GM19025 (cell line): ENCODE results near the gene KIF26B.

Source experiments
- ATAC-seq: cut with Tn5 transposase; IDR thresholded peaks from one replicate; pipeline ENCODE4 v1.9.1; 2021; ENCODE audit warnings: mild to moderate bottlenecking, low read depth, moderate library complexity; ENCODE audit not compliant: unreplicated experiment

KIF26B gene

DNA sequence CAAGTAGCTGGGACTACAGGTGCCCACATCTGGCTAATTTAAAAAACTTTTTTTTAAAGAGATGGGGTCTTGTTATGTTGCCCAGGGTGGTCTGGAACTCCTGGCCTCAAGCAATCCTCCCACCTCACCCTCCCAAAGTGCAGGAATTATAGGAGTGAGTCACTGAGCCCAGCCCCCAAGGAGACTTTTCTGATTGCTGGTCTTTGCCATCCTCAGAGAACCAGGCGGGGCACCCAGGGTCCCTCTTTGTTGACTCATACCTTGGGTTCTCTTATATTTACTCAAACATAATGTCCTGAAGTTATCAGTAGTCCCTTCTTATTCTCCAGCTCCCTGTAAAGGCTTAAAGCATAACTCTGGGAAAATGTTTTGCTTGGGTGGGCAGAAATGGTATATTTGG, 51.1 kb downstream of the KIF26B start:
- no peak for ATAC-seq

DNA sequence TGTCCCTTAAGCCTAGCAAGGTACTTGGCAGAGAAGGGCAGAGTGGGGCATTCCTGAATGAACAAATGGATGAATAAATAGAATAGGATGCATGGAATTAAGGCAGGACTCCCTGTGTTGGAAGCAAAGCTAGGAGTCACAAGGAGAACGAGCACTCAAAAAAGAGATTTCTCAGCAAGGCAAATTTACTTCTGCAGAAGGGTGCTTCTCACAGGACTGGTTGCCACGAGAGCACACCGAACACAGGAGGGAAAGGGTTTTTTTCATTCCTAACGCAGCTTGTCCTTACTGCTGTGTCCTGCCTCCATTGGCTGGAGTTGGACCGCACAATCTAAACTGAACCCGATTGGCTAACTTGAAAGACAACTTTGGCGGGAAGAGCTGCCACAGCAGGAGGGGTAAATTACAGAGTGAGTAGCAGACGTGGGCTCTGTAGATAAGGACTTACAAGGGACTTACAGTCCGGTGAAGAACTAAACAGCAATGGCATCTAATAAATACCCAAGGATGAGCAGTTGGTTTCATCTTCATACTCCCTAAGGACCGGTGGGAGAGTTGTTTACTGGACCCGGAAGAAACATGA, 52.4 kb downstream of the KIF26B start:
- no peak for ATAC-seq

DNA sequence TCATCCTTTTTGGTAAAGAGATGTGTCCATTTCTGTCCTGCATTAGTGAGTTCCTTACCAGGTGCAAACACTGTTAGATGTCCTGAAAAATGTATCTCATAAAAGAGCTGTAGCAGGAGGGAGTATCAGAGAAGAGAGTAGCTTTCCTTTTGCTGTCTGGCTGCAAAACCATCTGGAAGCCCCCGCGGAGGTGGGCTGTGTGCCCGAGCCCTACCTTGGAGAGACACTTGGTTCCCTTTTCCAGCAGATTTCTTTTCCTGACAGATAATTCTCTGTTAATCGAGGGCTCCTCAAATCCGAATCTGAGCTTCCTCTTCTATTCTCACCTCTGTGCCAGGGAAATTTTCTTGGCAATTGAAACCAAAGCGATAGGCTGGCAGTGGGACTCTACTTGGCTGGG, 53.0 kb downstream of the KIF26B start:
- ATAC-seq: no peak

DNA sequence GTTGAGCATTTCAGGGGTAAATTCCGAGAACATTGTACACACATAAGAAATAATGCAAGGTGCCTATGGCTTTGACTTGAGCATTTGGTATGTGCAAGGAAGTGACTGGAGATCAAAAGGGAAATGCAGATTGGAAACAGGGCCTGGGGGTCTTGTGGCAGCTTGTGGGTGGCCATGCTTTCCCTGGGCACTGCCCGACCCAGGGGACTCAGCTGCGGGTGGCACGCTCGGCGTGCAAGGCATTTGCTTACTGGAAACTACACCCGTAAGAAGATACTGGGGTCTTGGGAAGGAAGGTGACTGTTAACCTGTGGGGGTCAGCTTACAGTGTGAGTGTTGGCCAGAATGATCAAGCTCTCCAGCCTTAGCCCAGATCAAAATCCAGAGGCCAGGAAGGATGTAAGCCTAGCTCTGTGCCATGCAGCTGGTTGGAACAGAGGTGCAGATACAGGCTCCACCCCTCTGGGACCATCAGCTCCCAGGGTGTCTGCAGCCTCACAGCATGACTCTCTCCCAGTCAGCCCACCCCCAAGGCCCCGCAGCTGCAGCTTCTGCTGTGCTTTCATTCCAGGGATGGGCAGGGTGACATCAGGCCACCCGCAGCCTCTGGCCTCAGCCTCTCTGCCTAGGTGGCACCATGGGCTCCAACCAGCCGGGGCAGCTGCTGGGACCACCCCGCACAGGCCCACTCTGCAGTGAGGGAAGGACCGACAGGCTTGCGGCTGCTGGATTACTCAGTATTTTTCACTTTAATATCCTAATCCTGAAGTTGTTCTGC, 55.1 kb downstream of the KIF26B start:
- ATAC-seq: no peak

DNA sequence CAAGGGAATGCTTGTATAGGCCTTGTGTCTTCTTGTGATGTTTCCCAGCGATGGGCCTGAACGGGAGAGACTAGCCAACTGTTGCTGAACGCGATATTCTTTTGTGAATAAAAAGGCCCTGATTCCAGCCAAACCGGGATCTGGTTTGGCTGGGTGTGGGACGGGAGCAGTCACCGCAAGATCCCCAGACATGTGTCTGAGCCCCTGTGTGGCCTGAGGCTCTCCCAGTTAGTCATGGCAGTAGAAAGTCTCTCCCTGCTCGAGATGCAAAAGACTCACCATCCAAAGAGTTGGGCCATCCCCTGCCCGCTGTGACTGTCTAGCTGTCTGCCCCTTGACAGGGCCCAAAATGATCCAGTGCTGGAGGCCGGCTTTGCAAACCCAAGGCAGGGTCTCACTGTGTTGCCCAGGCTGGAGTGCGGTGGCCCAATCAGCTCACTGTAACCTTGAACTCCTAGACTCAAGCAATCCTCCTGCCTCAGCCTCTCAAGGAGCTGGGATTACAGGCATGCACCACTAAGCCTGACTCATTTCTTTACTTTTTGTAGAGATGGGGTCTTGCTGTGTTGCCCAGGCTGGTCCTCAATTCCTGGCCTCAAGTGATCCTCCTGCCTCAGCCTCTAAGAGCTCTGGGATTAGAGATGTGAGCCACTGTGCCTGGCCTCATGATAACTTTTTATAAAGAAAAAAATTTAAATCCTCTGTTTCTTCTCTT, 56.4 kb downstream of the KIF26B start:
- no peak for ATAC-seq

DNA sequence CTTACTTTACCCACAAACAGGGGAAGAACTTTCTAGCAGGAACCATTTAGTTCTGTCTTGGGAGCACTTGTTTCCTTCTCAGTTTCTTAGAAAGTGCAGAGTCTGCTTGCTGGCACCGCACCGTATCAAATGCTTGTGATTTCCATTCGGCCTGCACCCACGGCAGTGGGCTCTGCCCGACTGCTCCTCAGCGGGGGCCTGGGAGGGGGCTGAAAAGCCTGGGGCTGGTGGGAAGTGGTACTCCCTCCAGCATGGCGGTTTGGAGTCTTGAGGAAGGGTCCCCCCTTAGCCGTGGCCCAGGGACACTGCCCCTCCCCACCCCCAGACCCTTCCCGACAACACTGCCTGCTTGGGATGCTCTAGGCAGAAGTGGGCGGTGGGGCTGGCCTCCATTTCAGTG, 57.0 kb downstream of the KIF26B start:
- ATAC-seq: no peak

DNA sequence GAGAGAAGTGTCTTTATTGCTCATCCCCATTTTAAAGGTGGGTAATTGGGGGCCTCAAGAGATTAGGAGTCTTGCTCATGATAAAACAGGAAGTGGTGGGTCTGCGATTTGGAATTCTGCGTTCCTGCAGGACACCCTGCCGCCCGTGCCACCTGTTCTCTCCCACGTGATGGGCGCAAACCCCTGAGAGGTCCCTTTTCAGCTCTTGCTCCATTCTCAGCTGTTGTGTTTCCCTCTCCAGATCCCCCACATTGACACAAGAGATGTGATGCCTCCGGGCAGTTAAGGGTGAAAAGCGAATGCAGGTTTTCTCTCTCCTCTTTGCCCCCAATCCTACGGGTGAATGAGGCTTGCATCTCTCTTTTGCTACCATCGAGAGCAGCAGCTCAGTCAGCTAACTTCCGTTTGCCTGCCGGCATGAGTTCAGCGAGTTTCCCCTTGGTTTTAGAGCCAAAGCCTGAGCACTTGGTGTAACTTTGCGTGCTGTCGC, 57.5 kb downstream of the KIF26B start:
- no peak for ATAC-seq

DNA sequence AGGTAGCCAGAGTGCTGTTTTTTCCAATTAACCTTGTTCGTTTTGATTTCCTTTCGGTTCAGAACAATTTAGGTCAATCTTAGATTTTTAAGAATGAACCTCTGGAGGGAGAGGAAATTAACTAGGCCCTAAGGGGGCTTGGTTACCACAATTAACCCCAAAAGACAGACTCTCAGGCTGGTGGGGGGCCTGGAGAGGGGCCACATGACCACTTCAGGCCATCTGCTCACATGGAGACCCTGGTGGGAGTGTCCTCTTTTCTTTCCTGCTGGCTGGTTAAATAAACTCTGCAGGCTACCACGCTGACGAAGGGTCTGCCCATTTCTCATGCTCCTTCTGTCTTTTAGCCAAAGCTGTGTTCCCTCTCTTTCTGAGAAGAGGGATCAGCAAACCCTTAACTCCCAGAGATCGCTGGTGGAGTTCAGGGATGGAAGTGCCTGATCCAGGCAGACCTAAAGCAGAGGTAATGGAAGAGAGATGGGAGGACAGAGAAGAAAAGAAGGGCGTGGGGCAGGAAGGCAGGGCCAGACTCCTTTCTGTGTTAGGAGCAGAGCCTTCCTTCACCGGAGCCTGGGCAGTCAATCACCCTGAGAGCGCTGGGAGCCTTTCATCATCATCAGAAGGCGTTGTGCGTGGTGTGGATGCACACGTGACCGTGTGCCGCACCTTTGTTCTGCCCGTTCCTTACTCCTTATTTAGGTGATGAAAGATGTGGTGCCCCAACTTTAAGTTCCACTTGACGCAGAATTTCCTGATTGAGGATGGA, 58.5 kb downstream of the KIF26B start:
- no peak for ATAC-seq

DNA sequence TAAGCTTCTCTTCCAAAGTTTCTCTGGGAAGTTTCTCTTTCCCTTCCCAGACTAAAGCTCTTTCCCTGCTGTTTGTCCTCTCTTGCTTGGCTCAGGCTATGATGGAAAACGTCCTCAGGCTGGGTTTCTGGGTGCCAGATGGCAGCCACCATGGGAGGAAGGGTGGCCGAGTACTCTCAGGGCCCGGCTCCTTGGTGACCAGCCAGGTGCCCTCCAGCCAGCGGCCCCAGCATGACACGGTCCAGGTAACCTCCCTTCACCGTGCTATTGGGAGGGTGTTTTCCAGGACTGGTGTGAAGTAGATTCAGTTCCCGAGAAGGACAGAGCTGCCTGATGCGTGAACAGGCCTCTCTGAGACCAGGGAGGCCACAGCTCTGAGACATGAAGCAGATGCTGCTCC, 60.3 kb downstream of the KIF26B start:
- ATAC-seq: no peak

DNA sequence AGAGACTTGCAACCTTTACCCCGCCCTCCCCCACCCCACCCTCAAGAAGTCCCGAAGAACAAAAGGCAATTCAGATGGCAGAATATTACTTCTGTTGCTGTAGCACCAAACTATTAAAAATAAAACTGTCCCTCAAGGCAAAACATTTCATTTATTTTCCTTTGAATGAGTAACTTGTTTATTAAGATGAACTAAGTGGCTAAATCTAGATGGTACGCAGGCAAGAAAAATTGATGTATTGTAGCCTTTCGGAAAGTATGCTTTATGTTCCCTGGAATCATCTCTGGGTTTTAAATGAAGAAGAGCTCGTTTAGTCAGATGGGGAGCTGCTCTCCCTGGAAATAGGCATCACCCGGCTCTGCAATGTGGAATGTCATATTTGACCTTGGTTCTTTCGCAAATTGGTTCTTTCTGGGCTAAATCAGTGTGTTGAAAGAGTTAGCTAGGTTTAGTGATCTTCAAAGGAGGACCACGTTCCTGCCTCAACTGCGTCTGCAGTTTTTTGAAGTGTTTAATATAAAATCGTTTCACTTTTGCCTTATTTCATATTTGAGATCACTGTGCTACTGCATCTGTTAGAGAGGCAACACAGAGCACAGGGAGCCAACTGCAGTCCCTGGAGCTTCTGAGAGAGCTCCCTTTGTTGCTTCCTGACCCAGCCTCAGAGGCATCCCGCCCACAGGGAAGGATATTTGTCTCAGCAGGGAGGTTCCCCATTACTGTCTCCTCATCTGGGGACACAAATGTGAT, 61.8 kb downstream of the KIF26B start:
- no peak for ATAC-seq

DNA sequence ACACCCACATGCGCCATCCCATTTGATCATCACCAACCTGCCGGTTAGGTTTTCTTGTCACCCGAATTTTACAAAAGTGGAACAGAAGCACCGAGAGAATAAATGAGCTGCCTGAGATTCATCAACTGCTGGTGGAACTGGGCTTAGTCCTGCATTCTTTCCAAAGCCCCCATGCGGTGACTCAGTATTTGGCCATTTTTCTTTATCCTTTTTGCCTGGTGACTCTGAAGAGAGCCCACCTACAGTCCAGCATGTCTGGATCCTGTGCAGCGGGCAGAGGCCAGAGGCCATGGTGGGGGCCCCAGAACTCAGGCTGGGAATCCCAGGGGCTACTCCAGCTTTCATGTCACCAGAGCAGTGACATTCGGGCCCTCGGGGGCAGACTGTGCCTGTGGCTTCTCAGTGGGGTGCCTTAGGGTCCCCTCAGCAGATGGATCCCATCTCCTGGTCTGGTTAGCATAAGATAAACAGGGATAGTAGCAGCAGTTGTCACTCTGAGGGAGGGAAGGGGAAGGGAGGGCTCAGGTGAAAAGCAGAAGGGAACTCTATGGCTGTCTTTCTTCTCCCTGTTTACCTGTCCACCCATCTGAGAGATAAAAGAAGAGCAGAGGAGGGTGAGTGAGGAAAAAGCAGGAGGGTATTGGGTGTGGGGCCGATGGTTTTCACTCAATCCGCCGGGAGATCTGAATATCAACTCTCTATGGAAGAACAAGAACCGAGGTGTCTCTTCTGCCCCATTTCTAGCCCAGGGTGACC, 63.2 kb downstream of the KIF26B start:
- ATAC-seq: no peak

DNA sequence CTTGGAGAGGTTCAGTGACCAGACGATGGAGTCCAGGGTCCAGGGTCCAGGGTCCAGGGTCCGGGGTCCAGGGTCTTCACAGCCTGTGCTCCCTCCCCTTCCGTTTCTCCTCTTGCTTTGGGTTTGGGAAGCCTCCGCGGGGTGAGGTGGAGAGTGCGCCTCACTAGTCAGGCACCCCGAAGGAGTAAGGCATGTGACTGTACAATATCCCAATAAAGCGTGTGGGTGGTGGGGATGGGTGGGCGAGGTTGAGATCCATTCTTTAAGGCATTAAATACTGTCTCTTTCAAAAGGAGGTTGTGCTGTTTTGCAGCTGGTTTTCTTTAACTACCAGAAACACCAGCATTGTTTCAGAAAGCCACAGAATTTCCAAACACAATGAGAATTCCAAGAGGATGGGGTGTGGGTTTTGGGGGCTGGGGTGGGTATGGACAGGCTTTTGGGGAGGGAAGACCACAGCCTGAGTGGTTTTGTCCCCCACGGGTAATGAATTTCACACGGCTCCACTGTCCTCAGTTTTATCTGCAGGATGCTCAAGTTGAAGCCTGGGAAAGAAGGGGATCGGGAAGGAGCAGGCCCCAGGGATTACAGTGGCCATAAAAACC, 65.7 kb downstream of the KIF26B start:
- ATAC-seq: no peak

DNA sequence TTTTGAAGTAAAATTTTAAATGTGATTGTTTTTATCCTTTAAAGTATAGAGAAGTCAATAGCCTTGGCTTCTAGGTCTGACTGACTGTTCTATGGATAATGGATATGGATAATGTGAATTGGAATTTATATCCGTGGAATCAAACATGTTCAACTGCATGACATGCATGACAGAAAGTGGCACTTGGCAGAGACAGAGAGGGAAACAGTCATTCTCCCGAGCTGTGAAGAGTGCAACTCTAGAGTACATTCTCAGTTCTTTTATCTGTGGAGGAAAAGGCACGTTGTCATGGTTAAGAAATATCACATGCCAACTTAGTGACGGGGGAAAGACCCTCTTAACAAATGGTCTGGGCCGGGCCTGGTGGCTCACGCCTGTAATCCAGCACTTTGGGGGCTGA, 67.0 kb downstream of the KIF26B start:
- no peak for ATAC-seq

DNA sequence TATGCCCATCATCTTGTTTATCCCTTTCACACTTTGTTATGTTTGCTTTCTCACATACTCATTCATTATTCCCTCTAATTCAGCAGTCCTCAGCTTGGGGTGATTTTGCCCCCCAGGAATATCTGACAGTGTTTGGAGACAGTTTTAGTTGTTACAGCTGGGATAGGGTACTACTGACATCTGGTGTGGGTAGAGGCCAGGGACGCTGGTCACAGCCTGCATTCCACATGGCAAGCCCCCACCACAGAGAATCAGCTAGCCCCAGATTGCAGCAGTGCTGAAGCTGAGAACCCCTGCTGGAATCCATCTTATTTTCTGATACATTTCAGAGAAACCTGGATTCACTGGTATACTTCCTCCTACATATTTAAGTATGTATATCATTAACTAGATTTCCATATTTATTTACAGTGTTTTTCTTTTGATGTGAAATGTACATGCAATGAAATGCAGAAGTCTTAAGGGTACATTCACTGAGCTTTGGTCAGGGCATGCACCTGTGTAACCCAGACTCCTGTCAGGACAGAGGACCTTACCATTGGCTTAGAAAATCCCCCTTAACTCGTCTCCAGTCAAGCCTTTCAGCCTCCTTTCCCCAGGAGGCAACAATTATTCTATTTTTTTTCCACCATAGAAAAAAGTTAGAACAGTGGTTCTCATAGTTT, 68.3 kb downstream of the KIF26B start:
- no peak for ATAC-seq

DNA sequence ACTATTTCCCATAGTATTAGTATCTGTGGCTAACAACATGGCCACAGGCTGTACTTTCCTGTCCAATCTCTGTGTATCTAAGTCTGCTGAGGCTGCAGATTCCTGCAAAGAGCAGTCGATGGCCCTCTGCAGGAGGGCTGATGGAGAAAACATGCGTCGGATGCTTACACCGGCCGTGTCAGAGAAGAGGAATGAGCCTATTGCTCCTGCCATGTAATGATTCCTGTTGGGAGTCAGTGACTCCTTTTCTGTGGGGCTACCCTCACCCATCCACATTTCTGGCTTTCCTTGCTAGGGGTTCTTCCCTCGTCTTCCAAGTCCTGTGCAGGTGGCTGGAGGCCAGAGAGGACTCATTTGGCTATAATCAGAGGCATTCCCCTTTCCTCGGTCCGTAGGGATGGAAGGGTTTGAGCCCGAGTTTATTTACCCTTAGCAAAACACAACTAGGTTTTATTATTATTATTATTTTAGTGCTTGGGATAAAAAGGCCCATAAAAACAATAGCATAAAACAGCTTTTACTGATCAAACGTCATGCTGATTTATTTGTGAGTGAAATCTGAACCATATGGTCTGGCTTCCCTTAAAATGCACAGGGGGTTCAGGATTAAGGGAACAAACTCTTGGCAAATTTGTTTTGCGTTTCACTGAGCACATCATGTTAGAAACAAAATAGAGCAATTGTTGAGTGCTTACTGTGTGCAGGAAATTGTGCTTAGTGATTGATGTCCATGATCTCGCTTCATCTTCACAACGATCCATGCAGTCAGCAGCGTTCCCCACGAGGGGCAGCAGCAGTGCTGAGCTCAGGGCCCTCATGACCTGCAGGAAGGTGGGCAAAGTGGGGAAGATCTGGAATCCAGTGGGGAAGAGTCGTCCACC, 70.8 kb downstream of the KIF26B start:
- no peak for ATAC-seq

DNA sequence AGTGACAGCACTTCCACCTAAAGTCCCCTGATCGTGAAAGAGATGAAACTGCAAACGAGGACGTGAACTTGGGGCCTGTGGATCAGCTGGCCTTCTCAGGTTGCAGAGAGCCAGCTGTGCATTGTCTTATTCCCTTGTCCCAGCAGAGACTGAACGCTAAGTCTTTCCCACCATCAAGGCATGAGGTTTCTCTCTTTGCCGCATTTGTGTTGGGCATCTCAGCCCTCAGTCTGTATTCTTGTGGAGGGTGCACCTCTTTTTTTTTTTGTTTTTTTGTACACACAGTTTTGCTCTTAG, 71.4 kb downstream of the KIF26B start:
- ATAC-seq: no peak

DNA sequence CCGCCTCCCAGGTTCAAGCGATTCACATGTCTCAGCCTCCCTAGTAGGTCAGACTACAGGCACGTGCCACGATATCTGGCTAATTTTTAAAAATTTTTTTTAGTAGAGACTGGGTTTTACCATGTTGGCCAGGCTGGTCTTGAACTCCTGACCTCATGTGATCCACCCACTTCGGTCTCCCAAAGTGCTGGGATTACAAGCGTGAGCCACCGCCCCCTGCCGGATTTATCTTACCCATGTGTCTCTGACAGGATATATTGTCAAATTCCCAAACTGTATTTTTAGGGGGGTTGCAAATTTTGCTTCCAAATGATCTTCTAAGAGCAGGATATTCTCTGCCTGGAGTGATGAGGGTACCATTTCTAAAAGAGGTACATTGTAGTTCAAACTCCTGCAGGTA, 74.3 kb downstream of the KIF26B start:
- no peak for ATAC-seq

DNA sequence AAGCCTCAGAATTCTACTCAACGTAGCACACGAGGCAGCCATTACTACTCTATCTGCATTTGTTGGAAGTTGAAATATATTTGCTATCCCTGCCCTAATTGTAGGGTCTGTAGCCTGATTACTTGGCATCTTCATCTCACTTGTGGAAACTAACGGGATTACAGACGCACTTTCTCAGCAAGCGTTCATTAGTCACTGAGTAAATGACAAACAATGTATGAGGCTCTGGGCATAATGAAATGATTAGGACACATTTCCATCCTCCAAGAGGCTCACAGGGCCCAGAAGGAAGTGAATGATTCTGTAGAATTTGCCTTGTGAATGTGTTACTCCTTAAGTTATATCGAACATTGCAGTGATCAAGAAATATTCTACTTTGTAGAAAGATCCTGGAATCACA, 78.1 kb downstream of the KIF26B start:
- ATAC-seq: no peak
